Neural progenitor cell (in vitro differentiated cells): ENCODE measurements around the gene MDGA2. TPM values are rescaled to one million over a fixed set of nuclear protein-coding genes. Genes with fewer than 3 reads are reported as not detected.

Experiments
- DNase-seq: peaks from one replicate; pipeline ENCODE4 v3.0.0-alpha.2; 2016; ENCODE audit warnings: low spot score
- H2AFZ ChIP-seq: fragments of 200-600 bp; sonication (generic); replicated peaks from 2 replicates; pipeline ENCODE4 v1.6.1; 2016; ENCODE audit warnings: antibody characterized with exemption
- H3F3A ChIP-seq: fragments of 200-600 bp; sonication (generic); 2 replicates; pipeline ENCODE4 v1.6.1; 2016; ENCODE audit warnings: antibody characterized with exemption, low read depth
- H3K27ac ChIP-seq: fragments of 200-600 bp; sonication (generic); 2 replicates; pipeline ENCODE4 v1.5.1; 2016; ENCODE audit warnings: mild to moderate bottlenecking
- H3K27me3 ChIP-seq: fragments of 200-600 bp; sonication (generic); 2 replicates; pipeline ENCODE4 v1.6.1; 2016; ENCODE audit warnings: mild to moderate bottlenecking, moderate library complexity
- H3K36me3 ChIP-seq: fragments of 200-600 bp; sonication (generic); 2 replicates; pipeline ENCODE4 v1.5.1; 2016
- H3K4me1 ChIP-seq: fragments of 200-600 bp; sonication (generic); 2 replicates; pipeline ENCODE4 v1.6.1; 2016; ENCODE audit warnings: mixed run types
- H3K4me2 ChIP-seq: fragments of 200-600 bp; sonication (generic); 2 replicates; pipeline ENCODE4 v1.6.1; 2016
- H3K4me3 ChIP-seq: fragments of 200-600 bp; sonication (generic); 2 replicates; pipeline ENCODE4 v1.5.1; 2016
- H3K79me2 ChIP-seq: fragments of 200-600 bp; sonication (generic); 2 replicates; pipeline ENCODE4 v1.6.1; 2016; ENCODE audit warnings: low read depth
- H3K9ac ChIP-seq: fragments of 200-600 bp; sonication (generic); 2 replicates; pipeline ENCODE4 v1.6.1; 2016
- H3K9me3 ChIP-seq: fragments of 200-600 bp; sonication (generic); 2 replicates; pipeline ENCODE4 v1.5.1; 2016; ENCODE audit warnings: low read depth
- H4K20me1 ChIP-seq: fragments of 200-600 bp; sonication (generic); 2 replicates; pipeline ENCODE4 v1.6.1; 2016; ENCODE audit warnings: low read depth
- H3K27ac Mint-ChIP-seq: 3 replicates; pipeline ENCODE4 v1.8.0; 2021; ENCODE audit warnings: mixed read lengths
- H3K27me3 Mint-ChIP-seq: 2 replicates; pipeline ENCODE4 v1.8.0; 2022; ENCODE audit warnings: low read depth, mild to moderate bottlenecking, inconsistent platforms, moderate library complexity, mixed read lengths; ENCODE audit not compliant: insufficient read depth
- H3K36me3 Mint-ChIP-seq: 3 replicates; pipeline ENCODE4 v1.8.0; 2021; ENCODE audit warnings: mixed read lengths
- H3K4me1 Mint-ChIP-seq: 3 replicates; pipeline ENCODE4 v1.8.0; 2021; ENCODE audit warnings: mixed read lengths
- H3K4me3 Mint-ChIP-seq: 3 replicates; pipeline ENCODE4 v1.8.0; 2021; ENCODE audit warnings: mild to moderate bottlenecking, moderate library complexity, mixed read lengths
- H3K9me3 Mint-ChIP-seq: 3 replicates; pipeline ENCODE4 v1.8.0; 2020; ENCODE audit warnings: mixed read lengths
- CTCF ChIP-seq: fragments of 200-600 bp; sonication (generic); IDR thresholded peaks from 2 replicates; pipeline ENCODE4 v1.5.1; 2017; ENCODE audit warnings: antibody characterized with exemption, mild to moderate bottlenecking
- EZH2 ChIP-seq: fragments of 200-600 bp; sonication (generic); IDR thresholded peaks from 2 replicates; pipeline ENCODE4 v1.6.1; 2017; ENCODE audit warnings: antibody characterized with exemption, mild to moderate bottlenecking, moderate library complexity
- EZH2phosphoT487 ChIP-seq: fragments of 200-600 bp; sonication (generic); IDR thresholded peaks from 2 replicates; pipeline ENCODE4 v1.6.1; 2017; ENCODE audit warnings: antibody characterized with exemption
- total RNA-seq: library from RNA; depleted of rRNA; stranded (reverse); fragments of >200 nt; gene quantifications from 2 replicates; pipeline ENCODE4 v1.2.3, GENCODE V29; 2015; ENCODE audit warnings: low replicate concordance

Gene MDGA2
- total RNA-seq, 1 donor from 2014 or later: 1.0 TPM

DNA sequence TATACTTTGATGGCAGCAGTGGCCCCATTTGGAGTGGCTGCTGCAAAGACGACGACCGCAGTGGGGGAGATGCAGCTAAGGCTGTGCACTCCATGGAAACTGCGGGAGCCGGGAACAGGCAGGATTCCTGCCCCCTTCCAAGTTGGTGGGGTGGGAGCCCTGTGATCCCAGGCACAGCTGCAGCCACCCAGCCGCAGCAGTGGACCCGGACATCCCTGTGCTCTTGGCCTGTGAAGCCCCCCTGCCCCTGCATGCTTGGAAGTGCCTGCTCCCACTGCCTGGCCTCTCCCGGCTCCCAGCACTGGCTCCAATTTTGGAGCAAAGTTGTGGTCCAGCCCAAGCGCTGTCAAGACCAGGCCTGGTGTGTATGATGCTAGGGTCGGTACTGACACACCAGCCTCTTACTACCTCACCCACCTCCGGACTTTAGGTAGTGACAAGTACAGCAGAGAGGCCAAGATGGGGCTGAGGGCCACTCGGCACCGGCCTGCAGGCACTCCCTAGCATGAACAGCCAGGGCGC is 521.1 kb downstream of the MDGA2 start:
- no peaks in the 10 kb centered on the region for H3K79me2 ChIP-seq
- H3K4me3 ChIP-seq: no peak overlapping the region
- Mint-ChIP-seq H3K27me3 (no peaks in the 10 kb centered on the region), H3K4me3 (no peak overlapping the region), H3K9me3 (no peaks in the 10 kb centered on the region), H3K36me3 (peaks cover 1% of the 10 kb centered on the region), H3K27ac (no peak overlapping the region), H3K4me1 (no peaks in the 10 kb centered on the region)
- DNase-seq: no peak
- H3K4me2 ChIP-seq: no peak overlapping the region
- no peak overlapping the region for H3K9ac ChIP-seq
- no peak overlapping the region for H2AFZ ChIP-seq
- H3K36me3 ChIP-seq: no peaks in the 10 kb centered on the region
- no peaks in the 10 kb centered on the region for H3K27me3 ChIP-seq
- H3F3A ChIP-seq: no peaks in the 10 kb centered on the region
- no peak for TF ChIP-seq EZH2
- TF ChIP-seq EZH2phosphoT487: no peak
- no peak for TF ChIP-seq CTCF
- H4K20me1 ChIP-seq: no peaks in the 10 kb centered on the region
- H3K4me1 ChIP-seq: no peaks in the 10 kb centered on the region
- H3K27ac ChIP-seq: no peak overlapping the region
- no peaks in the 10 kb centered on the region for H3K9me3 ChIP-seq

- Mint-ChIP-seq H3K4me3 (no peak overlapping the region), H3K4me1 (no peaks in the 10 kb centered on the region), H3K9me3 (no peaks in the 10 kb centered on the region), H3K27me3 (no peaks in the 10 kb centered on the region), H3K27ac (no peak overlapping the region), H3K36me3 (peaks cover 1% of the 10 kb centered on the region)
- Histone ChIP-seq H3K27ac (no peak overlapping the region), H3K79me2 (no peaks in the 10 kb centered on the region), H3K9me3 (no peaks in the 10 kb centered on the region), H4K20me1 (no peaks in the 10 kb centered on the region), H3K4me2 (no peak overlapping the region), H3K36me3 (no peaks in the 10 kb centered on the region), H2AFZ (no peak overlapping the region), H3K9ac (no peak overlapping the region), H3F3A (no peaks in the 10 kb centered on the region), H3K4me3 (no peak overlapping the region), H3K4me1 (no peaks in the 10 kb centered on the region), H3K27me3 (no peaks in the 10 kb centered on the region)
- TF ChIP-seq CTCF: no peak
- TF ChIP-seq EZH2phosphoT487: no peak
- no peak for TF ChIP-seq EZH2
- no peak for DNase-seq
These were observed 521.7 kb downstream of the MDGA2 start for GRCh38 chr14:47153746-47154145.

DNA sequence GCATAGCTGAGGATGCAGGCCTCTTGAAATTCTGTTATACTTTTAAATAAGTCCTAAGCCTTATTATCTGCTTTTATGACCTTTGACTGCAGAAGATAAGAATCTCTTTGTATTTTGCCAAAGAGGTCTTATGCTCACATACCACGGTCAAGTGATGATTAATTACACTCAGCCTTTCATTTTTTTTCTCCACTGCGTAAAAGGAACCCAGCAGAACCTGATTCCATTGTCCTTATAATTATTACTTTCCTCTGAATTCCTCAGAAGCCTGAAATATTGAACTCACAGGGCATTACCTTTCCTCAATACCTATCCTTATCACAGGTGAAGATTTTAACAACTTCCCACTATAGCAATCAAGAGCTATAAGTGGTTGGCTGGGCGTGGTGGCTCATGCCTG is 525.1 kb downstream of the MDGA2 start:
- H3K4me2 ChIP-seq: no peak overlapping the region
- H3K27ac ChIP-seq: no peak overlapping the region
- no peaks in the 10 kb centered on the region for H3K79me2 ChIP-seq
- DNase-seq: no peak
- no peak overlapping the region for H3K9ac ChIP-seq
- H3K4me1 ChIP-seq: no peaks in the 10 kb centered on the region
- no peaks in the 10 kb centered on the region for H4K20me1 ChIP-seq
- H2AFZ ChIP-seq: no peak overlapping the region
- Mint-ChIP-seq H3K4me1 (no peaks in the 10 kb centered on the region), H3K27ac (no peak overlapping the region), H3K4me3 (no peak overlapping the region), H3K9me3 (no peaks in the 10 kb centered on the region), H3K27me3 (peaks cover 3% of the 10 kb centered on the region), H3K36me3 (peaks cover 4% of the 10 kb centered on the region)
- H3K27me3 ChIP-seq: no peaks in the 10 kb centered on the region
- H3K4me3 ChIP-seq: no peak overlapping the region
- H3F3A ChIP-seq: no peaks in the 10 kb centered on the region
- TF ChIP-seq CTCF (no peak), EZH2 (no peak), EZH2phosphoT487 (no peak)
- H3K9me3 ChIP-seq: no peaks in the 10 kb centered on the region
- no peaks in the 10 kb centered on the region for H3K36me3 ChIP-seq
